ENCODE data around the gene SNAP47.

SNAP47 gene

DNA sequence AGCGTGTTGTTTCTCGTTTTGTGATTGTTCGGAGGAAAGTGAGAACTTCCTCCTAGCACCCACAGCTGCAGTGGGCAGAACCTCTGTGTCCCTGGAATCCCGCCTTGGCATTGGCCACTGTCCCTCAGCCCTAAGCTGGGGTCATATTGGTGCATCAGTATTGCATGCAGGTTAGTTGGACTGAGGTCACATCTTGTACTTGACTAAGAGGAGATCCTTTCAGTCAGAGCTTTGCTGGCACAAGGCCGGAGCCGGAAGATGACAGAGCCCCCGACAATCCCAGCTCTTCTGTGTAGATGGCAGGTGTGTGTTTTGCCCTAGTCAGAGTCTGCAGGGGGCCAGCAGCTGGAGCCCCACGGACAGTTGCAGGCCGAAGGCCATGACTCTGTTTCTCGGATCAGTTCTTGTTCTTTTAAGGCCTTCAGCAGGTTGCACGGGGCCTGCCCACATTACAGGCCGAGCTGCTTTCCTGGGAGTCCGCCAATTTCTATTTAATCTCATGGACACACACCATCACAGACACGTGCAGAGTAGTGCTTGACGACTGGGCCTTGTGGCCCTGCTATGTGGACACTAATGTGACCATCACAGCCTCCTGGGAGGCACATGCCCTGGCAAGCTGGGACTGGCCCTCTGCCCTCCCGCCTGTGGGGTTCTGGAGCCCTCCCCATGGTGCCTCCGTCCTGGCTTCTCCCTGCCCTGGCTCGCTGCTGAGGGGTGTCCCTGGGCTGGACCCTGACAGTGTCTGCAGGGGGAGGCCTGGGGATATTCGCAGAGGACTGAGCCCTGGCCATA, 14.9 kb downstream of the SNAP47 start:
- DNase-seq (ENCODE audit: low read depth in 3 of 3): no peak

DNA sequence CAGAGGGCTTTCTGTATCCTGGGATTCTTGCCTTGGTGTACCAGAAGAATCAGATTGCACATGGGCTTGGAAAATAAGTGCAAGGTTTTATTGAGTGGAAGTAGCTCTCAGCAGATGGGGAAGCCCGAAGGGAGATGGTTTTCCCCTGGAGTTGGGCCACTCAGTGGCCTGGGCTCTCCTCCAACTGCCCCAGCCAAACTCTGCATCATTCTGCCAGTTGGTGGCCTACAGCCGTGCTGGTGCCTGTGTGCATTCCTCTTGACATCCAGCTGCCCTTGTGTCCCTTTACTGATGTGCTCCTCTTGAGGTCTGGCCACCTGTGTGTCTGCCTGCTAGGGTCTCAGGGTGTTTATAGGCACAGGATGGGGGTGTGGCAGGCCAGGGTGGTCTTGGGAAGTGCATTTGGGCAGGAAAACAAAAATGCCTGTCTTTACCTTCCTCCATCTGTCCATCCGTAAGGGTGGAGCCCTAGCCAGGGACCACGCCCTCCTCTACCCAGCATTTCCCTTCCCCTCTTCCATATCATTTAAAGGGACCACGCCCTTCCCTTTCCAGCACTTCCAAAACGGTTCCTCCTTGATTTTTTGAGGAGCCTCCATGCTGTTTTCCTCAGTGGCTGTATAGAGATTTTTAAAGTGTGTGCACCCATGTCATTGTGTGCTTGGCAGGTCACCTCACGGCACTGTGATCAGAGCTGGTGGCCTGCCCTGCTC, 18.9 kb downstream of the SNAP47 start:
- no peak for DNase-seq (ENCODE audit: low read depth in 3 of 3)

DNA sequence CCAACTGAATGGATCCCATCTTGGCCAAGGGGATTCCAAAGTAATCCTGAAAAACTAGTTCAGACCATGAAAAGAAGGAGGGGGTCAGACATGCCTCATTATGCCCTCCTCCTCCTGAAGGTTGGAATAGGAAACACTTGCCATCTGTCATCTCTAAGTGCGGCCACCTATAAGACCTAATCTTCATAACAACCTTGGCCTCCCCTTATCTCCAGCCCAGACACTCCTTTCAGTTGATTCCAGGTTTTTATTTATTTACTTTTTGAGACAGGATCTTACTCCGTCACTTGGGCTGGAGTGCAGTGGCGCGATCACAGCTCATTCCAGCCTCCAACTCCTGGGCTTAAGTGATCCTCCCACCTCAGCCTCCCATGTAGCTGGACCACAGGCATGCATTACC, 19.7 kb downstream of the SNAP47 start:
- DNase-seq (ENCODE audit: low read depth in 3 of 3): no peak

DNA sequence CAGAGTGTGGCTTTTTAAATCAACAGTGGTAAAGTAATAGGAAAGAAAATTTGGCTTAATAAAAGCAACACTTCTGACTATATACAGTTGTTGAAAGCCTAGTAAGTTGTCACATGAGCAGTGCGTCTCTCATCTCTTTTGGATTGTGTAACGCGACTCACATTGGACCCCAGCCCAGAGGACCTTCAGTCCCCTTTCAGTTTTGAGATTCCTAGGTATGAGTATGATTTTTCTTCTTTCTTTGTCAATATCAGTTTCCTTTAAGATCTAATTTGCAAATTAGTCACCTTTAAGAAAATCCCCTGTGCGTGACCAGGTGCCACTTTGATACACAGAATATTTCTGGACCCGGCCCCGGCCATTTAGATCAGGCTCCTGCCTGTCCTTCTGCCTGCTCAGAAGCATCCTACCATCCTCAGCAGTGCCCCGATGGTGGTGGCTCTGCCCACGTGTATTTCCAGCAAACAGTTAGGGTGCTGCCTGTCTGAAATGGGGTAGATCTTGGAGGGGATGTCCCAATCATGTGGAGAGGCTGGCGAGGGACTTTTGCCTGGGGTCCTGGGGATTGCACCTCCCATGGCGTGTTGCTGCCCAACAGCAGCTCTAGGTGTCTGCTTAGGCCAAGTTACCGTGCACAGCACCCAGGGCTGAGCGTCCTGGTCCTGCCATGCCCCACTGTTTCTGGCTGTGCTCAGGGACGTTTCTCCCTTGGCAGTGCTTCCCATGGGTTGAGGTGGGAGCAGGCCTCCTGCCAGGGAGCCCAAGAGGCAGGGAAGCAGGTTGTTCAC, 21.1 kb downstream of the SNAP47 start:
- DNase-seq (ENCODE audit: low read depth in 3 of 3): no peak

DNA sequence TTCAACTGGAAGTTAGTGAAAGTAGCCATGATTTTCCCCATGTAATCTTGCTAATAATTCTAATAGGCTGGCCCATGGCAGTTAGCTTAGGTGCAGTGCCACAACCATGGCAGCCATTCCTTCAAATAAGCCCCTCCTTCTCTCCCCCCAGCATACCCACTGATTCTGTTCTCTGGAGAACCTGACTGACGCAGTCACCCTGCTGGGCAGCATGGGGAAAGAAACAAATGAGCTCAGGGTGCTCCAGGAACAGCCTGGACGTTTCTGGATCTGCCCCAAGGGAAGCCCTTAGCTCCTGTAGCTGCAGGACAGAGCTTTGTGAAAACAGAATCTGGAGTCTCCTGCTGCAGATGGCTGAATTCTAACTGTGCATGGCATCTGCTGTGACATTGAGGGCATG, 22.5 kb downstream of the SNAP47 start:
- DNase-seq (ENCODE audit: low read depth in 3 of 3): no peak

DNA sequence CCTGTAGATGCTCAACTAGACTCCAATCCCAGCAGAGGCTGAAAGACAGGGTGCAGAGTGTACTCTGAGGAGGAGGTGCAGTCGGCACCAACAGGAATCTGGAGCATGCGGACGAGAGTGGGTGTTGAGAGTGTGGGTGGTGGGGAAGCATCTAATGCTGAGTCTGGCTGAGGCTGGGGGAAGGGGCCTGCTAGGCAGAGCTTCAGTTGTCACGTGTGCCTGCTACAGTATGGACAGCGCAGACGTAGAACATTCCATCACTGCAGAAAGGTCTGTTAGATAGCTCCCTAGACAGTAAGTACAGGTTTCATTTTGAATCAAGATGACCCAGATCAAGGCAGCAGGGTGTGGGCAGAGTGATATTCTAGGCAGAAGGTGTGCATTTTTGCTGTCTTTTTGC, 23.1 kb downstream of the SNAP47 start:
- DNase-seq (ENCODE audit: low read depth in 3 of 3): no peak

DNA sequence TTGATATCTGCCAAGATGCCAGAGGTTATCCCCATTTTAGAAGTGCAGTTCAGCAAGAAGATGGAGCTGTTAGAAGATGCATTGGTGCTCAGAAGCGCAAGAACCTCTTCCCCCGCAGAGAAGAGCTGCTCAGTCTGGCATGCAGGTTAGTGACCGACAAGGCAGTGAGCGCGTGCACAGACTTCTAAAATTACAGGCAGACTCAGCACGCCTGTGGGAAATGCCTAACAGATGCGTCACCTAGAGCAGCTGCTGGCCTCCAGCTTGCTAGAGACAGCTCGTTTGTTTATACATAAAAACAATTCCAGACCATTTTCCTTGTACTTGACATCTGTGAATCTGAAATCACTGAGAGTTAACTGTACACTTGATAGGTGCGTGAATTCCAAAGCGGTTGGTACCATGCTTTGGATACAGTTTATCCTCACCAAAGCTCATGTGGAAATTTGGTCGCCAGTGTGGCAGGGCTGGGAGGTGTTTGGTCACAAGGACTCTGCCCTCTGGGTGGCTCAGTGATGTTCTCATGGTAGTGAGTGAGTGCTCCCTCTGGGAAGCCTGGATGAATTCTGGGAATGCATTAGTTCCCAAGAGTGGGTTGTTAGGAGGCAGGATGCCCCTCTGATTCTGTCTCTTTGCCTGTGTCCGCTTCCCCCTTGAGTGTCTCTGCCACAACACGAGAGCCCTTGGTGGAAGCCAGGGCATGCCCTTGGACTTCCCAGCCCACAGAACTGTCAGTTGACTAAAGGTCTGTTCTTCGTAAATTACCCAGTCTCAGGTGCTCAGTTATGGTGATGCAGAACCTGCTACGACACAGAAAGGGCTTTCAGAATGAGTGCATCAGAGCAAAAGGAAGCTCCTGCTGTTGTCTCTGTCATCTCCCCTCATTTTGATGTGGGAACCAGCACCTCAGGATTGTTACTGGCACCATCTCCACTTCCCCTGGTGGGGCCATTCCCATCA, 24.4 kb downstream of the SNAP47 start:
- DNase-seq (ENCODE audit: low read depth in 3 of 3): no peak

DNA sequence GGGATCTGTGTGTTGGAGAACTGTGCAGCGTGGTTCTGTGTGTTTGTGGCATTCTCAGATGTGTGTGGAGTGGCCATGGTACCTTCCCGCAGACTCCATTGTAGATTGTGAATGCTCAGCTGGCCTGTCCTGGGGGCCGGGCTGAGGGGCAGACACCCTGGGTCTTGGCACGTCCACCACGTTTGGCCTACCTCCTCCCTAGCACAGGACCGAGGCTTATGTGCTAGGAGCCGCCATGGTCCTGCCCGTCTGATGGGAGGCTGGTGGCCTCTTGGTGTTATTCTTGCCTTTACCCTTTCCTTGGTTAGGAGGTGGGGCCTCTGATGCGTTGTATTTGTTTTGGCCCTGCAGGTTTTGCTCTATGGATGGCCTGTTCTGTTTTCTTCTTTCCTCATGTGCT, 25.1 kb downstream of the SNAP47 start:
- no peak for DNase-seq (ENCODE audit: low read depth in 3 of 3)

DNA sequence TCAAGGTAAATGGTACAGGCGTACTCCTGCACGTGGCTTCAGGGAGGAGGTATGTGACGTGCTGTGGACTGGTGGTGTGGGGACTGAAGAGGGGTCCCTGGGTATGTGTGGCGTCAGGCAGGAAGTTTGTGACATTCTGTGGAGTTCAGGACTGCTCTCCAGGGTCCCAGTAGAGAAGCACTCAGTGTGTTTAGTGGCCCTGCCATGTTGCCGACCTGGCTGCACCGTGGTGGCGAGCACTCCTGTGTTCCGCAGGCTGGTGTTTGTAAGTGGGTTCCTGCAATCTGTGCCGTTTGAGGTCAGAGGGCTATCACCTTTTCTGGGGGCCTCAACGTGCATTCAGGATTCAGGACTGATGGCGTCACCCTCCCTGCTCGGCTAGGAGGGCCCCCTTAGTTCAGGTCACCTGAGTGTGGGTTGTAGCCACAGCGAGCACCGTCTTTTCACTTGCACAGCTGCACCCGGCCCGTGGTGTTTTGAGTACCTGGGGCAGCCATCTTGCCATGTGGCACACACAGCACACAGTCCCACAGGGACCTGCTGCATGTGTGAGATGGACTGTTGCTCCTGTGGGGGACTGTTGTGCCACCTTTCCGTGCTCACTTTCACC, 26.5 kb downstream of the SNAP47 start:
- no peak for DNase-seq (ENCODE audit: low read depth in 3 of 3)

DNA sequence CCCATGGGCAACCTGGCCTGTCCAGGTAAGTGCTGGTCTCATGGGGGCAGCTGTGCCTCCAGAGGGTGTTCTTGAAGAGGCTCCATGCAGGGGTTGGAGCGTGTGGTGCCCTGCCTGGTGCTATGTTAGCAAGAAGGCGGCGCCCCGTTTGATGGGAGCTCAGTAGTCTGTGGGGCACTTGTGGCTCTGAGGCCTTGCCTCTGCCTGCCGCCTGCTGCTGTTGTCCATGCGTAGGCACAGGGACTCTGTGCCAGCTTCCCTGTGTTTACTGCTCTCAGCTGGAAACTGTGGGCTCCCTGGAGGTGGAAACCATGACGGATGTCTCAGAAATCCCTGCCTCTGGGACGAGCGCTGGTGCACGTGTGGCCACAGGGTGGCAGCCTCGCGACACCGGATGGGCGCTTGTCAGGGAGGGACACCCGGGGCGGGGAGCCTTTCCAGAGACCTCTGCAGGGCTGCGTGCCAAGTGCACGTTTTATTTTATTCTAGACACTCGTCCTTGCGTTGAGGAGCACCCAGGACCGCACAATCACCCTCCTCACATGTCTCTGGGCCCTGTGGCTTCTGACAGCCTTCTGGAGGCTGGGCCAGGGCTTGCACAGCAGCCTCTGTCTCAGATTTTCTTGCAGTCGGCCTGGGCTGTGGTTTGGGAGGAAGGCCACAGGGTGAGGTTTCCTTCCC, 27.1 kb downstream of the SNAP47 start:
- peak; percentile 68 to 83 (median 69) for DNase-seq (ENCODE audit: low read depth in 3 of 3)

DNA sequence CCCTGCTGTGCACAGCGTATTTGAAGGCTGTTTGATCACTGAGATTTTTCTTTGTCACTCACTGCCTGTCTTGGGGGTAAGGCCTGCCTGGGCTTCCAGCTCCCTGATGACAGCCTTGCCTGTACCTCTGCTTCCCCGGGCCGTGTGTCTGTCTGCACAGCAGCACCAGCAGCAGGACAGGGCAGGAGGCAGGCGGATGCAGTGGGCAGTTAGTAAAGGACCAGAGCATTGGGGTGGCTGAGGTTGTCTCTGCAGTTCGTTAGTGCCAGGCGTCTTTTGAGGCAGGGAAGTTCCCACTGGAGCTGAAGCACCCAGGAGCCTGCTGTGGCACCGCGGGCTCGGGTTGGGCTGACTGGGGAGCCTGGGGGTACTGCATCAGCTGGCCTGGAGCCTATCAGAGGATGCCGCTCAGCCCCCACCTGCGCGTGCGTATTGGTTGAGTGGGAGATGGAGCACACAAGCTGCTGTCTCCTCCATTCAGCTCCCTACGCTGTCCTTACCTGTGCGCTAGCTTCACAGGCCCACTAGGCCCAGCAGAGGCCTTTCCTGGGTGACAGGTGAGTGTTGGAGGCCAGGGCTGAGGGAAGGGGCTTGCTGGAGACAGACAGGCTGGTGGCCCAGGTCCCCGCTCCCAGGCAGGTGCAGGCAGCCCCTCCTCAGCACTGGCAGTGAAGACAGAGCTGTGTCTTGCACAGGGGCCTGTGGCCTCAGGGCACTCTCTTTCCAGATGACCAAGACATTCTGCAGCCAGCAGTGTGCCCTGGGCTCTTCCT, 28.2 kb downstream of the SNAP47 start:
- DNase-seq (ENCODE audit: low read depth in 3 of 3): no peak

DNA sequence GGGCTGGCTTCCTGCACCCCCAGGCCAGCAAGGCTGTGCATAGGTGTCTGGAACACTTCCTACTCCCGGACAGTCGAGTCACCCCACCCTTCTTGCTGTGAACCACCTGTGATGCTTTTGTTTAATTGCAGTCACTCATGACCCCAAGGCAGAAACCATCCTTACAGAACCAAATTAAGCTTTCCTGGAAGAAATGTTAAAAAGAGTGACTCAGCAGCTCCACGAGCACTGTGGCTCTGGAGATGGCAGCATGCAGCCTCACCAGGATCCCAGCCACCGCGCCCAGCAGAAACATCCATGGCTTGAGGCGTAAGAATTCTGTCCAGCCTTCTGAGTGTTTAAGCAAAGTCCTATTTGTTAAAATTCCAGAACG, 28.8 kb downstream of the SNAP47 start:
- DNase-seq (ENCODE audit: low read depth in 3 of 3): no peak

DNA sequence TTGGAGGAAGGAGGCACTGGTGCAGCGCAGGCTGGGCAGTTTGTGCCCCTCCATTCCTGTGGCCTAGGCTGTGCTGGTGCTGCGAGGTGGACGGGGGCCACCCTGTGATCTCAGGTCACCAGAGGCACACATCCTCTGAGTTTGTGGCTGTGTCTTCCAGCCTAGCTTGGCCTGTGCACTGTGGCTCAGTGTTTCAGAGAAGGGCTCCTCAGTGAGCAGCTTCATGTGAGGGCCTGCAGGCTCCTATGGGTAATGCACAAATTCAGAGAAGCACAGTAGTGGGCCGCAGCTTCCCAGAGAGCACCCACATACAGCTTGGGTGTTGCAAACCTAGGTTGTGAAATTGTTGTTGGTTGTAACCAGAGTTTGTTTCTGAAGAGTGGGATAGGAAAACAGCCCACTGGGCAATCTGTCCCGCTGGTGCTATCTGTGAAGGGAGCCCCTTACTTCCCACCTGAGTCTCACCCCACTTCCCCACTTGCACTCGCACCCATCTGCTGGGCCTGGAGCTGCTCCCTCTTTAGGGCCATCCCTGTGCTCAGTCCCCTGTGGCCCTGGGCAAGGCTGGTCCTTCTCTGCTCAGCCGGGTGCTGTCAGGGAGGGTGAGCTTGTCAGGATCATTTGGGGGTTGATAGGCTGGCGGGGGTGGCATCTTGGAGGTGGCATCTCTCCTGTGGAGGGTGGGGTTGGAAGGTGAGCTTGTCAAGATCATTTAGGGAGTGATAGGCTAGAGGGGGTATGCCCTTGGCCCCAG, 30.2 kb downstream of the SNAP47 start:
- no peak for DNase-seq (ENCODE audit: low read depth in 3 of 3)

DNA sequence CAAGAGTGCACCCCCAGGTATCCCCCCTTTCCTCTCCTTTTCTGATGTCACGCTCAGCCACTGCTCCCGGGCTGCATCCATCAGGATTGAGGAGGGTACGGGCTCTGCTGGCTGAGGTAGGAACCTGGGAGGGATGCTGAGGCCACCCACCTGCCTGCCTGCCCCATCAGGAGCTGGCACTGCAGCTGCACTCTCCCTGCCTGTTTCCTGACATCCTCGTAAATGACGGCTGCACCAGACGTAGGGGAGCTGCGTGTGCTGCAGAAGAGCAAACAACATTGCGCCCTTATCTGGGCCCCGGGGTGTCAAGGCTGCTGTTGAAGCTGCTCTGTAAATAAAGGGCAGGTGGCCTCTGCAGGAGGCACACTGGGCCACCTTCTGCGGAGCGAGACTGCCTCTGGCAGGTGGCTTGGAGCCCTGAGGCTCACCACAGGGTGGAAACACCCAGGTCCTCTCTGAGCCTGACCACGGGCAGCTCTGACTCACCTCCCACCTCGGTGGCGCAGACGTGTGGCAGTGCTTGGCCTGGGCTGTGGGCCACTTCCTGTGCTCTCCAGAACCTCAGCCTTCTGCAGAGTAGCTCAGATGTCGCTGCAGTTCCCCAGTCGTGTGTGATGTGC, 30.9 kb downstream of the SNAP47 start:
- DNase-seq (ENCODE audit: low read depth in 3 of 3): peak; percentile 28 to 69 (median 38)

DNA sequence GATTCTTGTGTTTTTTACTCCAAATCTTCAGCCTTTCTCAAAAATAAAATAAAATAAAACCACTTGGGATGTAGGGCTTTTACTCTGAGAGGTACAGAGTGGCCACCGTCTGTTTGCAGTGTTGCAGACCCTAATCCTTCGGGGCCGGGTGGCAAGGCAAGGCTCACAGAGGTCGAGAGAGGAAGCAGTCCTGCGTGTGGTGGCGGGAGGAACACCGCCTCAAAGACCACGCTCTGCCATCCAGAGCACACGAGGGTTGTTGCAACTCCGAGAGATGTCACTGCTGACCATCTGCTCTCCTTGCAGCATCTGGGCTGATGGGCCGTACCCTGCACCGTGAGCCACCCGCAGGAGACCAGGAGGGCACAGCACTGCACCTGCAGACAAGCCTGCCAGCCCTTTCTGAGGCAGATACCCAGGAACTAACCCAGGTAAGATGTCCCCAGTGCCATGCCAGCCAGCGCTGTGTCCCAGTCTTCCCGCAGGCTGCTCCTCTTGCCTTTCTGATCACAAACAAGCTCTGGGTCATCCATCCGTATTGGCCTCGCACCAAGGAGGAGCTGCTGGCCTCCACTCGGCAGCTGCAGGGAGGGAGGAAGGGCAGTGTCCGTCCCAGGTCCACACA, 31.5 kb downstream of the SNAP47 start:
- no peak for DNase-seq (ENCODE audit: low read depth in 3 of 3)

DNA sequence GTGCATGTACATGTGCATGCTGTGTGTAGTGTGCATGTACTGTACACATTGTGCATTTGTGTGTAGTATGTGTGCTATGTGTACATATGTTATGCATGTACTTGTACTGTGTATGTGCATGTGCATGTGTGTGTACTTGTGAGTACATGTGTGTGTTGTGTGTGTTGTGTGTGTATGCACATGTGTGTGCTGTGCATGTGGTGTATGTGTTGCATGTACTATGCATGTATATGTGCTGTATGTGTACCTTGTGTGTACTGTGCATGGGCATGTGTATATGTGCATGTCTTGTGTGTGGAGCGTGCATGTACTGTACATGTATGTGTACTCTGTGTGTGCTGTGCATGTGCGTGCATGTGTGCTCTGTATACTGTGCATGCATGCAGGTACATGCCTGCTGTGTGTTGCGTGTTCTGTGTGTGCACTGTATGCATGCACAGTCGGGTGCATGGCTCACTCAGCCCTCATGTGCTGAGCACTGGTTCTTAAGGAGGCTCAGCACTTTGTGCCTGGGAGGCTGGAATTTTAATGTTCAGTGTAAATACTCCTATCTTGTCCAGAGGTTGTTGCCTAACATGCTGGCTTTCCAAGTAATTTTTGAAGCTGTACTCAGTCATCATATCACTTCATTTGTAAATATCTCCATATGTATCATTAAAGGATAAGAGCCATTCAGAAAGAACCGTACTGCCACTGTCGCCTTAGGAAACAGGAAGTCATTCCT, 32.3 kb downstream of the SNAP47 start:
- no peak for DNase-seq (ENCODE audit: low read depth in 3 of 3)

DNA sequence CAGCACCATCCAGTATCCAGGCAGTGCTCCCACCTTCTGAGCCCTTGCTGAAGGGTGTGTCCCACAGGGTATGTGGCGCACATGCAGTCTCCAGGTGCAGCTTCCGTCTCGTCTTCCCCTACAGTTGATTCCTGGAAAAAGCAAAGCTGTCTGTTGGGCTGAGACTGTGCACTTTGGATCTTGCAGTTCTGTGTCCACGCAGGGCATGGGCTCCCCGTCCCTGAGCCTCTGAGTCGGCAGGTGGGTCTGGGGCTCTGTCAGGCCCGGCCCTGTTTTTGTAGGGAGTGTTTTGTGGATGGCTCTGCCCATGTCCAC, 32.8 kb downstream of the SNAP47 start:
- DNase-seq (ENCODE audit: low read depth in 3 of 3): no peak

DNA sequence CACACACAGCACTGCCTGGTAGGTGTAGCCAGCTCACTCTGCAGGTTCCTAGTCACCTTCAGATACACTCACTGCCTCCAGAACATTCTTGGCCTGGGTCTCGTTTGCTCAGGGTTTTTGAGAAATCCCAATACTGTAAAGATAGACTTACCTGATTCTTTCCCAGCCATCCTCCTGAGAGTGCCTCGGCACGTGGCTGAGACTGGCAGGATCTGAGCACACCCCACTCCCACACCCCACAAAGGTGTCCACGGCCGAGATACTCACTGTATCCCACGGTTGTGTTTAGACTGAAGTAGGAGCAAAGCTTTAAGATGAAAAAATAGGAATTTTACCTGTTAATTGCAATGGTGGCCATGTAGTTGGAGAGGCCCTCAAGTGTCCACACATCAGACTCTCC, 33.4 kb downstream of the SNAP47 start:
- DNase-seq (ENCODE audit: low read depth in 3 of 3): no peak

Data from stimulated activated CD4-positive, alpha-beta T cell treated with anti-CD3 and anti-CD28 coated beads, TNF-alpha, amount 100 ng/mL, for 24 hours (primary cell).